Measurements from ENCODE around the gene UPK3A.

The UPK3A gene

GRCh38 chr22:45338795-45339194 lies 54.0 kb downstream of the UPK3A start:
- H3K9me3 Mint-ChIP-seq = no peaks in the 10 kb centered on the region
- peak overlapping the region in 1 of 2 donors; percentile 46 for H3K27ac Mint-ChIP-seq
- no peaks in the 10 kb centered on the region for H3K27me3 Mint-ChIP-seq
- peaks cover 55% of the 10 kb centered on the region for H3K4me1 Mint-ChIP-seq
- no peak overlapping the region for H3K4me3 Mint-ChIP-seq
- ATAC-seq (no peak), DNase-seq (no peak)

GRCh38 chr22:45340323-45340722 lies 55.6 kb downstream of the UPK3A start:
- Mint-ChIP-seq H3K27me3 (no peaks in the 10 kb centered on the region), H3K27ac (no peak overlapping the region), H3K9me3 (no peaks in the 10 kb centered on the region), H3K4me3 (peak overlapping the region in 1 of 2 donors; percentile 16), H3K4me1 (peaks cover 53% of the 10 kb centered on the region)
- no peak for DNase-seq
- ATAC-seq = no peak

GRCh38 chr22:45341498-45341897 lies 56.7 kb downstream of the UPK3A start:
- peak overlapping the region in 1 of 2 donors; percentile 90 for H3K27ac Mint-ChIP-seq
- no peak overlapping the region for H3K4me3 Mint-ChIP-seq
- ATAC-seq (peak; percentile 99), DNase-seq (peak; percentile 36 to 66)
- no peaks in the 10 kb centered on the region for H3K9me3 Mint-ChIP-seq
- no peaks in the 10 kb centered on the region for H3K27me3 Mint-ChIP-seq
- peaks cover 46% of the 10 kb centered on the region for H3K4me1 Mint-ChIP-seq

- DNase-seq (no peak), ATAC-seq (no peak)
- Mint-ChIP-seq H3K9me3 (no peaks in the 10 kb centered on the region), H3K4me3 (no peak overlapping the region), H3K4me1 (peaks cover 30% of the 10 kb centered on the region), H3K27ac (peak overlapping the region in 1 of 2 donors; percentile 67), H3K27me3 (no peaks in the 10 kb centered on the region)
Observed at GRCh38 chr22:45343143-45343542, 58.4 kb downstream of the UPK3A start.

GRCh38 chr22:45344334-45344733 lies 59.6 kb downstream of the UPK3A start:
- Mint-ChIP-seq H3K4me1 (peaks cover 29% of the 10 kb centered on the region), H3K27ac (no peak overlapping the region), H3K27me3 (no peaks in the 10 kb centered on the region), H3K9me3 (no peaks in the 10 kb centered on the region), H3K4me3 (no peak overlapping the region)
- no peak for DNase-seq
- ATAC-seq = no peak

Measured in stimulated activated naive CD8-positive, alpha-beta T cell treated with anti-CD3 and anti-CD28 coated beads, Interleukin-15, amount 100 ng/mL, for 72 hours (primary cell).